SJSA1 (cell line): ENCODE data around the gene LMF1. TPM values are rescaled to one million over a fixed set of nuclear protein-coding genes. Genes with fewer than 3 reads are reported as not detected.
"Not testable (repeated sequence)": the region's sequence is repeated elsewhere in the genome, so short reads cannot be mapped to it uniquely, and the experiment has no call there.

ENCODE experiments used
- DNase-seq, 2 experiments: peaks; one replicate each; pipeline ENCODE4 v3.0.0-alpha.2; 2015 to 2020; ENCODE audit warnings: low spot score in 2 of 2, low read depth in 1 of 2
- H3K27ac ChIP-seq: fragments of 250-450 bp; sonication (Bioruptor Pico); 2 replicates; pipeline ENCODE4 v1.5.1; 2020; ENCODE audit warnings: mild to moderate bottlenecking, moderate library complexity
- H3K27me3 ChIP-seq: fragments of 250-450 bp; sonication (Bioruptor Pico); replicated peaks from 2 replicates; pipeline ENCODE4 v1.5.1; 2020; ENCODE audit warnings: mild to moderate bottlenecking, moderate library complexity
- H3K36me3 ChIP-seq: fragments of 250-450 bp; sonication (Bioruptor Pico); 2 replicates; pipeline ENCODE4 v1.5.1; 2020; ENCODE audit warnings: mild to moderate bottlenecking
- H3K4me1 ChIP-seq: fragments of 250-450 bp; sonication (Bioruptor Pico); replicated peaks from 2 replicates; pipeline ENCODE4 v1.6.1; 2021; ENCODE audit warnings: mild to moderate bottlenecking
- H3K4me3 ChIP-seq: fragments of 250-450 bp; sonication (Bioruptor Pico); 2 replicates; pipeline ENCODE4 v1.5.1; 2020; ENCODE audit warnings: mild to moderate bottlenecking
- H3K9me3 ChIP-seq: fragments of 250-450 bp; sonication (Bioruptor Pico); replicated peaks from 2 replicates; pipeline ENCODE4 v1.5.1; 2020; ENCODE audit warnings: mild to moderate bottlenecking
- total RNA-seq: library from RNA; depleted of rRNA; stranded (reverse); fragments of >200 nt; shearing (Covaris generic); gene quantifications from 2 replicates; pipeline ENCODE4 v1.2.3, GENCODE V29; 2014

Gene LMF1
- total RNA-seq, 1 experiment from 2014 or later = 23.5 TPM

DNA sequence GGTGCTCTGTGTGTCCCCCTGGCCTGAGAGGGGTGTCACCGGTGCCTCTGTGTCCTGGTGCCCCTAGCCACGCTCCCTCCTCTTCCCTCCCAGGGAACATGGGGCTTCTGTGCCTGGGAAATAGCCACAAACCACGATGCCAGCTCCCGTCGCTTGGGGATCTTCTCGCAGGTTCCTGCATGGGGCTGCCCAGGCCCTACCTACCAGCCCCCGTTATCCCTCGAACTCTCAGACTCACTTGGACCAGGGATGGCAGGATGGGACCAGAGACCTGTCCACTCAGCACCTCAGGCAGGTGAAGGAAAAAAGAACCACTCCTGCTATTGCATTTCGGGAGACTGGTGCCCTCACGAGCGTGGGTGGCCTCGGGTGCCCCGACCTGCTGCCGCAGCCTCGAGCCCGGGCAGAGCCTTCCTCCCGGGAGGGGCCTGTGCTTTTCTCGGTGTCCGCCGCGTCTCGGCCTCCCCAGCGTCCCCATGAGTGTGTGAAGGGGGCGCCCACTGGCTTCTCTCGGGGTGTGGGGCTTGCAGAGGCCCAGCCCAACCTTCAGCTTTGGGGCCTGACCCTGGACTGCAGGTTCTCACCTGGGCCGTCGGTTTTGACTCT is 129.2 kb downstream of the LMF1 start:
- no peak overlapping the region for H3K27ac ChIP-seq
- H3K27me3 ChIP-seq = peaks cover 11% of the 10 kb centered on the region; the same call in 1 of the 2 replicates
- H3K9me3 ChIP-seq = 0 out of 2 replicates have a peak, but pooled peaks cover 2% of the 10 kb centered on the region
- no peaks in the 10 kb centered on the region for H3K4me1 ChIP-seq
- no peak overlapping the region for H3K4me3 ChIP-seq
- DNase-seq = no peak
- no peaks in the 10 kb centered on the region for H3K36me3 ChIP-seq

DNA sequence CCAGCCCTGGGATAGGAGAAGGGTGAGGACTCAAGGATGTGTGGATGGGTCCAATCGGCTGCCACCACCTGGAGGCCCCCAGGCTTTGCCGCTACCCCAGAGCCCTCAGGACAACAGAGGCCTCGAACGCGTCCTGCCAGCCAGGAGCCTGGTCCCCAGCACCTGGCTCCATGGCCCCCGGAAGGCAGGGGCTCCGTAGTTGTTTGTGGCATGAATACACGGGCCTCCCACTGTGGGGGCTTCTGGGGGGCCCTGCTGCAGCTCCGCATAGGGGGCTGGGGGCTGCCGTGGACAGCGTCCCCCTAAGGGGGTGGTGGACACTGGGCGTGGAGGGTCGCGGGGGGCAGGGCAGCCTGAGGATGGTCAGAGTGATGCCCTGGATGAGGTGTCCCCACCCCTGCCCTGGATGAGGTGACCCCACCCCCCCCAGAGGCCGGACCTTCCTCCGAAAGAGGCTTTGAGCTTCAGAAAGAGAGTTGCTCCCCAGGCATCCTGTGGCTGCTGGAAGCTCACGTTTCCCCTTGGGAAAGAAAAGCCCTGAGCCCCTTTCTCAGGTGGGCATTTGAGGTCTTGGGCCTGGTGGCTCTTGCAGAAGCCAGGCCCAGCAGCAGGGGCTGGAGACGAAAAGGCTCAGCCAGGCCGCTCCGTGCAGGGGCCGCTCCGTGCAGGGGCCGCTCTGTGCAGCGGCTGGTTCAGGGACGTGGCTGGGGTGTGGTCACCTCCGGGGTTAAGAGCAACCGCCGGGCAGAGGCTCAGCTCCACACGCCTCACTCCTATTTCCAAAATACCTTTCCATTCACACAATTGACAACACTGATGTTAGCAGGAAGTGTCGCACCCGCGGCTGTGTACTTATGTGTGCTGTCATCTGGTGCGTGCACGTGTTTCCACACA is 130.0 kb downstream of the LMF1 start:
- Histone ChIP-seq H3K27ac (no peak overlapping the region), H3K27me3 (peaks cover 11% of the 10 kb centered on the region; the same call in 1 of the 2 replicates), H3K9me3 (peaks cover 2% of the 10 kb centered on the region; the same call in 1 of the 2 replicates), H3K36me3 (no peaks in the 10 kb centered on the region), H3K4me1 (no peaks in the 10 kb centered on the region), H3K4me3 (no peak overlapping the region)
- DNase-seq = no peak

DNA sequence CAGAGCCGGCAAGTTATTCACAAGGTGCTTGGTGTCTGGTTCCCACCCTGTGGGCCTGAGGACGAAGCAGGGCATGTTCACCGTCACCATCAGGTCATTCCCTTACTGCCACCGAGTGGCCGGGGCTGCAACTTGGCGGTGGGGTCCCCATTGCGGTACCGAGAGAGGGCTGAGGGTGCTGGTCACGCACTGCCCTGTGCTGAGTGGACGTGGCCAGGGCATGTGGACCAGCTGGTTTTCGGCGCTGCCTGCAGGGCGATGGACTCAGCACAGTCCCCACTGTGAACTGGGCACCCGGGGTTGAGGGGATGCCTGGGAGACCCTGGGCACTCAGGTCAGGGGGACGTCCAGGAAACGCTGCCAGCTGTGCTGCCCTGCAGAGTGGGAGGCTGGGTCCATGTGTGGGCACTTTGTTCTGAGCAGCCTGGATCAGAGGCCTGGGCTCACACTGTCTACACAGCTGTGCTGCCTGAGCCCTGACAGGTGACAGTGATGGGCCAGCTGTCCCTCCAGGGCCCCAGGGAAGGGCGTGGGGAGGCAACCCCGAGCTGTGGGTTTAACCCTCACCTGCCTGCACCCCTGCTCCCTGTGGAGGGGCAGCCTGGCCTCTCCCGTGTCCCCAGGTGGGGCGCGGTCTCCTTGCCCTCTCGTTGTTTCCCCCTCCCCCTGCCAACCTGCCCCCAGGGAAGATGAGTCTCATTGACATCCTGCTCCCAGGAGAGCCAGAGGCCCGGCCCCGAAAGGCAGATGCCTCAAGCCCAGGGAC is 131.0 kb downstream of the LMF1 start:
- no peaks in the 10 kb centered on the region for H3K4me1 ChIP-seq
- H3K4me3 ChIP-seq = no peak overlapping the region
- H3K36me3 ChIP-seq = no peaks in the 10 kb centered on the region
- H3K27me3 ChIP-seq = peaks cover 11% of the 10 kb centered on the region; the same call in 1 of the 2 replicates
- DNase-seq = no peak
- H3K27ac ChIP-seq = no peak overlapping the region
- peaks cover 2% of the 10 kb centered on the region; the same call in 1 of the 2 replicates for H3K9me3 ChIP-seq

DNA sequence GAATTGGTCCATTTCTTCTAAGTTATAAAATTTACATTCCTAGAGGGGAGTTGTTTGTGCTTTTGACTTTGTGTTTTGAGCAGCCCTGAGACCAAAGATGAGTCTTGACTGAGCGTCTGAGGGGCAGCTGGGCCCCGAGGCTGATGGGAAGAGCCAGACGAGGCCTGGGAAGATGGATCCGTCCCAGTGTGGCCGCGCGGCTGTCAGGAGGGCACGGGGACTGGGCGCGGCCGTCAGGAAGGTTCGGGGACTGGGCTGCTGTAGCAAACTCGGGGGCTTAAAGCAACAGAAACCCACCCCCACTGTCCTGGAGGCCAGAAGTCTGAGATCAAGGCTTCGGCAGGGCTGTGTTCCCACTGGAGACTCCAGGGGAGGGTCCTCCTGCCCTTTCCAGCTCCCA is 132.0 kb downstream of the LMF1 start:
- Histone ChIP-seq H3K27ac (no peak overlapping the region), H3K27me3 (peaks cover 12% of the 10 kb centered on the region; the same call in 1 of the 2 replicates), H3K4me3 (no peak overlapping the region), H3K9me3 (peaks cover 2% of the 10 kb centered on the region; the same call in 1 of the 2 replicates), H3K36me3 (no peaks in the 10 kb centered on the region), H3K4me1 (no peaks in the 10 kb centered on the region)
- no peak for DNase-seq

DNA sequence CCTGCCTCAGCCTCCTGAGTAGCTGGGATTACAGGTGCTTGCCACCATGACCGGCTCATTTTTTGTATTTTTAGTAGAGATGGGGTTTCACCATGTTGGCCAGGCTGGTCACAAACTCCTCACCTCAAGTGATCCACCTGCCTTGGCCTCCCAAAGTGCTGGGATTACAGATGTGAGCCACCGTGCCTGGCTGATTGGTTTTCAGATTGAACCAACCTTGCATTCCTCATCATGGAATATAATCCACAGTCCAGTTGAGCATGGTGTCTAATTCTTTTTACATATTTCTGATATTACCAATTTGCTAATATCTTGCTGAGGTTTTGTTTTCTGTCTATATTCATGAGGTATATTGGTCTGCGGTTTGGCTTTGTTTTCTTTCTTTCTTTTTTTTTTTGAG is 134.0 kb downstream of the LMF1 start:
- not testable (repeated sequence) for H3K27me3 ChIP-seq, H3K27ac ChIP-seq, H3K4me3 ChIP-seq, H3K36me3 ChIP-seq, H3K4me1 ChIP-seq, DNase-seq, H3K9me3 ChIP-seq

DNA sequence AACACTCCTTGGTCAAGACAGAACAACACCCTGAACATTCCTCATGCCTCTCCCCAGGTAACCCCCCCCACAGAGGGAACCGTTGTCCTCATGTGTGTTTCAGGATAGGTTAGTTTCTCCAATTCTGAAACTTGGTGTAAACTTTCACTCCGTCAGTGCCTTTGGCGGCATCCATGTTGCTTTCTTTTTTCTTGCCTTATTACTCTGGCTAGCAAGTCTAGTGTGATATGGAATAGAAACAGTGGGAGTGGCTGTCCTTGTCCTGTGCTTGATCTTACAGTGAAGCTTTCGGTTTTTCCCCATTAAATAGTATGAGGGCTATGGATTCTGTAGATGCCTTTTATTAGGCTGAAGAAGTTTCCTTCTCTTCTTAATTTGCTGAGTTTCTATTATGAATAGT is 134.6 kb downstream of the LMF1 start:
- no peak overlapping the region for H3K4me3 ChIP-seq
- H3K9me3 ChIP-seq = peaks cover 2% of the 10 kb centered on the region; the same call in 1 of the 2 replicates
- no peak for DNase-seq
- H3K4me1 ChIP-seq = no peaks in the 10 kb centered on the region
- H3K27me3 ChIP-seq = 0 out of 2 replicates have a peak, but pooled peaks cover 4% of the 10 kb centered on the region
- H3K27ac ChIP-seq = no peak overlapping the region
- H3K36me3 ChIP-seq = no peaks in the 10 kb centered on the region

DNA sequence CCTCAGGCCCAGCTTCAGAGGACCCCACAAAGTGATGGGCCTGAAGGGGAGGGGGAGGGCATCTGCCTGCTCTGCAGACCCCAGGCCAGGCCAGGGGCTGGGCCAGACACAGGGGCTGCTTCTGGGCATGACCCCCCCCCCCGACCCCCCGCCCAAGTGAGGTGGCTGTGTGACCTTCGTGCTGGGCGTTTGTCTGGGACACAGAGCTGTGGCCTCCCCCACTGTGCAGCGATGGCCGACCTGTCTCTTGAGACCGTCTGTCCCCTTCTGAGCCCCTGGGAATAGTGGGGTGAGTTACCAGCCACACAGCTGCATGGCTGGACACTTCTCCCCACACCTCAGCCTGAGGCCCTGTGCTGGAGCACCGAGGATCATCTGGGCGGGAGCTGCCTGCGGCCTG is 135.4 kb downstream of the LMF1 start:
- H3K4me1 ChIP-seq = no peaks in the 10 kb centered on the region
- H3K36me3 ChIP-seq = no peaks in the 10 kb centered on the region
- no peak for DNase-seq
- H3K4me3 ChIP-seq = no peak overlapping the region
- peaks cover 9% of the 10 kb centered on the region; the same call in 1 of the 2 replicates for H3K27me3 ChIP-seq
- no peak overlapping the region for H3K27ac ChIP-seq
- H3K9me3 ChIP-seq = peaks cover 2% of the 10 kb centered on the region; the same call in 1 of the 2 replicates

DNA sequence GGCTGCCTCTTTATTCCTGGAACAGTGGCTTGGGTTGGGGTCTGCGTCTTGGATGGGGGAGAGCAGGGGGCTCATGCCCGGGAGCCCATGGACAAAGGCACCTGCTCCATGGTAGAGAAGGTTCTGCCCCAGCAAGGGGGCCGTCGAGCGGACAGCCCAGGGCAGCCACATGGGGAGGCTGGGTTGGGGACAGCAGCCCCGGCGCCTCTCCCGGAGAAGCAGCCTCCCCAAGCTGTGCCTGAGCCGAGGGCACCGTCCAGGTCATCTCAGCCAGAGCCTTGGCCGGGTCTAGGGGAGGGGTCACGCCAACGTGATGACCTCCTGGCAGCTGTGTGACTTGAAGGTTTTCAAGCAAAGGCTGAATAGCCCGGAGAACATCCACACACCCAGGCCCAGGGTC is 137.4 kb downstream of the LMF1 start:
- Histone ChIP-seq H3K4me3 (no peak overlapping the region), H3K4me1 (no peaks in the 10 kb centered on the region), H3K27ac (no peak overlapping the region), H3K9me3 (peaks cover 2% of the 10 kb centered on the region; the same call in 1 of the 2 replicates), H3K36me3 (no peaks in the 10 kb centered on the region), H3K27me3 (peaks cover 12% of the 10 kb centered on the region; the same call in 1 of the 2 replicates)
- DNase-seq = no peak

DNA sequence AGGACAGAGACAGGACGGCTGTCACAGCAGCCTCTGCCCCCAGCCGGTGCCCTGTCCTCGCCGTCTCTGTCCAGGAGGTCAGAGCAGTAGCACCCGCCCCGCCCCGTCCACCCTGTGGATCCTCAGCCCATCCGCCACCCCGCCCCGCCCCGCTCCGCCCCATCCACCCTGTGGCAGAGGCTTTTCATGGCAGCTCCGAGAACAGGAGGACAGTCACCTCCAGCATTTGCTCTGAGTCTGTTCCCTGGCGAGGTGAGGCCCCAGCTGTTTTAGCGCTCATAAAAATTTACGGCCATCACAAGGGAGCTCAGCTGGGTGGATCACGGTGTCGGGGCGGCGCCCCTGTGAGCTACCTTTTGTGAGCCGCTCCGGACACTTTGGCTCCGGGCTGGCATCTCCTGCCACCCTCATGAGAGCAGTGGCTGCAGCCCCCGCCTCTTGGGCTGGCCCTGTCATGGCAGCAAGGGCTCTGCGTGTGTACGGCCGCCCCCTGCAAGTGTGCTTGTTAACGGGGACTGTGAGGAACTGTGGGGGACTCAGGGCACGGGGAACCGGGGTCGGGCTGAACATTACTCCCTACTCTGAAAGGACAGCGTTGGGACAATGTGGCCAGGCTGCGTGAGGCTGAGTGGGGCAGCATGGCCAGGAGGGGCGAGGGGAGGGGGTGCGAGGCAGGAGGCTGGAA is 138.0 kb downstream of the LMF1 start:
- Histone ChIP-seq H3K9me3 (peaks cover 2% of the 10 kb centered on the region; the same call in 1 of the 2 replicates), H3K4me1 (no peaks in the 10 kb centered on the region), H3K27me3 (peaks cover 12% of the 10 kb centered on the region; the same call in 1 of the 2 replicates), H3K36me3 (no peaks in the 10 kb centered on the region), H3K4me3 (no peak overlapping the region), H3K27ac (no peak overlapping the region)
- no peak for DNase-seq

DNA sequence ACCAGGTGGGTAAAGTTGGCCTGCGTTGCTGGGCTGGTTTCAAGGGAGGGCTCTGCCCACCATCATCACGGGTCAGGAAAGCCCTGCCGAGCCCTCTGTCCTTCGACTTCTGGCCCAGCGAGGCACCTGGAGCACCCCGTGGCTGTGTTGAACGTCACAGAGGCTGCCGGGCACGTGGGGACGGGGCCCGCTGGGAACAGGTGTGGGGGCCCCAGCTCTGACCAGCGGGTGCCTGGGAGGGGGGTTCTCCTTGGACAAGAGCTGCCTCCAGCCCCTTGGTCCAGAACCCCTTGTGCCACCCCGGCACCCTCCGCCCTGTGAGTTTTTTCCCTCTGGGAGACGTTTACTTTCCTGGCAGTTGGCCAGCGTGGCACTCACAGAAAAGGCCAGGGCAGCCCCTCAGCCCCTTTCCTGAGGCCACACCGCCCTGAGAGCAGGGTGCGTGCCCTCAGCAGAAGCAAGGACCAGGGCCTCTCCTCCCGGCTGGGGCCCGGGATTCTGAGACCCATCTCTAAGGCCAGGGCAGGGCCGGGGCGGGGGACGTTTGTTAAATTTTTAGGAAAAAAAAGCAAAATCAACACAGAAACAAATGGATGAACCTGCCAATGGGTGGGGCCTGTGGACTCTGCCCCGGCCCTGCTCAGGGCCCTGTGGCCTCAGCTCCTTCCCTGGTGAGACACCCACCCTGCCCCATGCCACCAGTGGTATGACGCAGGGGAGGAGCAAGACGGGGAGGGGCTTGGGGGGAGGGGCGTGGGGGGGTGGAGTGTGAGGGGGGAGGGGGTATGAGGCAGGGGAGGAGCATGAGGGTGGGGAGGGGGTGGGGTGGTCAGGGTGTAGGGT is 139.0 kb downstream of the LMF1 start:
- Histone ChIP-seq H3K27ac (no peak overlapping the region), H3K9me3 (peaks cover 2% of the 10 kb centered on the region; the same call in 1 of the 2 replicates), H3K27me3 (peaks cover 18% of the 10 kb centered on the region), H3K36me3 (no peaks in the 10 kb centered on the region), H3K4me3 (no peak overlapping the region), H3K4me1 (no peaks in the 10 kb centered on the region)
- no peak for DNase-seq

DNA sequence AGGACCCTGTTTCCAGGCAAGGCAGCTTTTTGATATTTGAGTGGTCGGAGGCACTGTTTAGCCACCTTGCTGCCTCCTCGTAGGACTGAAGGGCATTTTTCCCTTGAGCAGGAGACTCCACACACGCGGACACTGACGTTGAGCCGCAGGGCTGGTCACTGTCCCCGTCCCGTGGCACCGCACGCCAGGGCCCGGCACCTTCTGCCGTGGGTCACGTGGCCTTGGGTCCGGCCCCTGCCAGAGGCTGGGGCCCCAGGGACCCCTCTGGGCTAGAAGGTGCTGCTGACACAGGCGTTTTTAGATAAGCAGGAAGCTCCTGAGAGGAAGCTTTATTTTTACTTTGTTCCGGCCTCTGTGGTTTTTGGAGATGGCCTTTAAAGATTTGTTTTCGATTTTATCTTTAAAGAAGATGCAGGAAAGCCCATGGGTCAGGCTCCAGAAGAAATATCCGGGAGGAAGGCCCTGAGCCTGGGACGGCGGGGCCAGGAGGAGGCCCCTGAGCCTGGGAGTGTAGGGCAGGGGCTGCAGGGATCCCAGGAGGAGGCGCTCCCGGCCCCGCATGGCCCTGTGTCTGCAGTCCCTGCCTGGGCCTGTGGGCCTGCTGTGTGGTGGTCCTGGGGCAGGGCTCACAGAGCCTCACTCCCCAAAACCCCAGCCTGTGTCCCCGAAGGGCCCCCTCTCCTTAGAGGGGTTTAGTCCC is 139.8 kb downstream of the LMF1 start:
- Histone ChIP-seq H3K4me3 (no peak overlapping the region), H3K27ac (no peak overlapping the region), H3K9me3 (no peaks in the 10 kb centered on the region; the same call in 1 of the 2 replicates), H3K36me3 (no peaks in the 10 kb centered on the region), H3K27me3 (peaks cover 22% of the 10 kb centered on the region), H3K4me1 (no peaks in the 10 kb centered on the region)
- no peak for DNase-seq
